Osteoblast (primary cell): Measurements from ENCODE around the gene STX8. TPM values are rescaled to one million over a fixed set of nuclear protein-coding genes. Genes with fewer than 3 reads are reported as not detected.

Experiments used
- DNase-seq: peaks from one replicate; pipeline ENCODE4 v3.0.0; 2011; ENCODE audit warnings: low spot score, mixed read lengths; ENCODE audit not compliant: insufficient read length; ENCODE audit errors: missing footprints
- H2AFZ ChIP-seq: 2 replicates; pipeline ENCODE4 v1.6.0; 2011; ENCODE audit warnings: mild to moderate bottlenecking, low read length
- H3K27ac ChIP-seq: 2 replicates; pipeline ENCODE4 v1.5.1; 2011; ENCODE audit warnings: mild to moderate bottlenecking, low read depth, low read length, moderate library complexity
- H3K27me3 ChIP-seq: 2 replicates; pipeline ENCODE4 v1.6.0; 2012; ENCODE audit warnings: mild to moderate bottlenecking, control low read depth, inconsistent platforms, low read length, moderate library complexity; ENCODE audit not compliant: insufficient read depth
- H3K36me3 ChIP-seq: 2 replicates; pipeline ENCODE4 v1.5.1; 2011; ENCODE audit warnings: mild to moderate bottlenecking, low read length, control low read depth, moderate library complexity; ENCODE audit not compliant: insufficient read depth
- H3K4me1 ChIP-seq: 2 replicates; pipeline ENCODE4 v1.5.1; 2011; ENCODE audit warnings: mild to moderate bottlenecking, low read length, control low read depth, moderate library complexity; ENCODE audit not compliant: insufficient read depth
- H3K4me2 ChIP-seq: 2 replicates; pipeline ENCODE4 v1.6.0; 2011; ENCODE audit warnings: mild to moderate bottlenecking, low read length; ENCODE audit not compliant: insufficient read depth
- H3K4me3 ChIP-seq: fragments of 200-600 bp; sonication (generic); 3 replicates; pipeline ENCODE4 v1.5.1; 2012; ENCODE audit warnings: mild to moderate bottlenecking, low read length, inconsistent platforms; ENCODE audit not compliant: insufficient read depth
- H3K79me2 ChIP-seq: 2 replicates; pipeline ENCODE4 v1.6.0; 2012; ENCODE audit warnings: mild to moderate bottlenecking, low read length, control low read depth, inconsistent platforms; ENCODE audit not compliant: insufficient read depth
- H3K9me3 ChIP-seq: 2 replicates; pipeline ENCODE4 v1.5.1; 2011; ENCODE audit warnings: low read depth, low read length, control low read depth
- H4K20me1 ChIP-seq: 2 replicates; pipeline ENCODE4 v1.6.0; 2012; ENCODE audit warnings: mild to moderate bottlenecking, low read length, control low read depth; ENCODE audit not compliant: insufficient read depth
- total RNA-seq: library from RNA; depleted of rRNA; stranded (reverse); fragments of >200 nt; gene quantifications from 2 replicates; pipeline ENCODE4 v1.2.3, GENCODE V29; 2012
- TF ChIP-seq, protein P1 (sequence below): IDR thresholded peaks from 2 replicates; pipeline ENCODE4 v1.5.1; 2011; ENCODE audit warnings: mild to moderate bottlenecking, low read depth, low read length, moderate library complexity; ENCODE audit errors: extremely low read depth

The STX8 gene
- total RNA-seq, 1 donor, result 72.7 TPM

GRCh38 chr17:9478889-9479288 is 96.7 kb downstream of the STX8 start:
- peaks cover 4% of the 10 kb centered on the region for H3K4me1 ChIP-seq
- no peaks in the 10 kb centered on the region for H3K27me3 ChIP-seq
- no peaks in the 10 kb centered on the region for H3K9me3 ChIP-seq
- no peak overlapping the region for H2AFZ ChIP-seq
- H3K4me2 ChIP-seq, result no peak overlapping the region
- H3K27ac ChIP-seq, result no peak overlapping the region
- H3K4me3 ChIP-seq, result no peak overlapping the region
- no peaks in the 10 kb centered on the region for H4K20me1 ChIP-seq
- no peaks in the 10 kb centered on the region for H3K36me3 ChIP-seq
- no peaks in the 10 kb centered on the region for H3K79me2 ChIP-seq
- TF ChIP-seq, protein P1, sequence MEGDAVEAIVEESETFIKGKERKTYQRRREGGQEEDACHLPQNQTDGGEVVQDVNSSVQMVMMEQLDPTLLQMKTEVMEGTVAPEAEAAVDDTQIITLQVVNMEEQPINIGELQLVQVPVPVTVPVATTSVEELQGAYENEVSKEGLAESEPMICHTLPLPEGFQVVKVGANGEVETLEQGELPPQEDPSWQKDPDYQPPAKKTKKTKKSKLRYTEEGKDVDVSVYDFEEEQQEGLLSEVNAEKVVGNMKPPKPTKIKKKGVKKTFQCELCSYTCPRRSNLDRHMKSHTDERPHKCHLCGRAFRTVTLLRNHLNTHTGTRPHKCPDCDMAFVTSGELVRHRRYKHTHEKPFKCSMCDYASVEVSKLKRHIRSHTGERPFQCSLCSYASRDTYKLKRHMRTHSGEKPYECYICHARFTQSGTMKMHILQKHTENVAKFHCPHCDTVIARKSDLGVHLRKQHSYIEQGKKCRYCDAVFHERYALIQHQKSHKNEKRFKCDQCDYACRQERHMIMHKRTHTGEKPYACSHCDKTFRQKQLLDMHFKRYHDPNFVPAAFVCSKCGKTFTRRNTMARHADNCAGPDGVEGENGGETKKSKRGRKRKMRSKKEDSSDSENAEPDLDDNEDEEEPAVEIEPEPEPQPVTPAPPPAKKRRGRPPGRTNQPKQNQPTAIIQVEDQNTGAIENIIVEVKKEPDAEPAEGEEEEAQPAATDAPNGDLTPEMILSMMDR, result no peak
- no peak for DNase-seq

- H3K27me3 ChIP-seq, result no peaks in the 10 kb centered on the region
- H3K4me3 ChIP-seq, result no peak overlapping the region
- TF ChIP-seq, protein P1, result no peak
- no peak overlapping the region for H3K4me2 ChIP-seq
- no peak for DNase-seq
- peaks cover 16% of the 10 kb centered on the region for H3K4me1 ChIP-seq
- H3K27ac ChIP-seq, result no peak overlapping the region
- no peaks in the 10 kb centered on the region for H3K36me3 ChIP-seq
- H3K9me3 ChIP-seq, result no peaks in the 10 kb centered on the region
- peaks cover 3% of the 10 kb centered on the region for H4K20me1 ChIP-seq
- no peak overlapping the region for H2AFZ ChIP-seq
- no peaks in the 10 kb centered on the region for H3K79me2 ChIP-seq
Measured at GRCh38 chr17:9475101-9475658, 100.4 kb downstream of the STX8 start.

DNA sequence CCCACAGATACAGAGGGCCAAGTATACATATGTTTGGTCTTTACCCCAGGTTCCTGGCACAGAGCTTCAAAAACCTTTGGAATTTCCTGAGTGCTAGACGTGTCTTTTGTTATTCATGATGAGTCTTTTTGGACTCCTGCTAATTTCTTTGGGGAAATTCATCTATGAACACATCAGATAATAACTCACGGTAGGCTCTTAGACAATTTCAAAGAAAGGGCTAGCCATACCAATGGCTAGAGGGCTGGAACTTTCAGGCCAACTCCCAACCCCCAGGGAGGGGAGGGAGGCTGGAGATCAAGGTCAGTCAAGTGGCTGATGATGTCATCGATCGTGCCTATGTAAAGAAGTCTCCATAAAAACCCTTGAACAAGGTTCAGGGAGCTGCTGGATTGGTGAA is 101.9 kb downstream of the STX8 start:
- no peaks in the 10 kb centered on the region for H3K79me2 ChIP-seq
- H3K27me3 ChIP-seq, result no peaks in the 10 kb centered on the region
- peak overlapping the region; percentile 52 for H3K27ac ChIP-seq
- H2AFZ ChIP-seq, result no peak overlapping the region
- no peaks in the 10 kb centered on the region for H3K36me3 ChIP-seq
- no peak overlapping the region for H3K4me2 ChIP-seq
- H4K20me1 ChIP-seq, result peaks cover 3% of the 10 kb centered on the region
- no peak for DNase-seq
- TF ChIP-seq, protein P1, result no peak
- no peaks in the 10 kb centered on the region for H3K9me3 ChIP-seq
- H3K4me3 ChIP-seq, result no peak overlapping the region
- H3K4me1 ChIP-seq, result peaks cover 16% of the 10 kb centered on the region

DNA sequence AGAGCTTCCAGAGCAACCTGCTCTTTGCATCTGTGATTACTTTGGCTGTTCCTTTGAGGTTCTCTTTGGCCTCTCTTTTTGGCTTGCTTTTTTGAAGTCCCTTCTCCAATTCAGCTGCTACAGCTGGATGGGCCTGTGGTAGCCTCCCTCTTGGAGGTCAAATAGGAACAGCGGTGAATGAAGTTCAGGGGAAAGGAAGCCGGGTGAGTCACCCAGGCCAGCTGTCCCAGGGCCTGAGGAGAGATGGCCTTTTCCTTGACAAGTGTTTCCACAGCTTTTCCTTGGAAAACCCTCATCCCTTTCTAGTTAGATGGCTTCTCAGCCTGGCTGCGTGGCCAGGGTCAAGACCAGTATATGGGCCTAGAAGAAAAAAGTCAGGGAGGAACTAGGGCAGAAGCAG is 103.1 kb downstream of the STX8 start:
- H3K27ac ChIP-seq, result peak overlapping the region; percentile 30
- H3K79me2 ChIP-seq, result no peaks in the 10 kb centered on the region
- no peaks in the 10 kb centered on the region for H3K36me3 ChIP-seq
- peak; percentile 49 for DNase-seq
- no peaks in the 10 kb centered on the region for H3K27me3 ChIP-seq
- H3K4me3 ChIP-seq, result no peak overlapping the region
- H3K4me1 ChIP-seq, result peaks cover 16% of the 10 kb centered on the region
- peaks cover 3% of the 10 kb centered on the region for H4K20me1 ChIP-seq
- TF ChIP-seq, protein P1, result no peak
- H3K4me2 ChIP-seq, result no peak overlapping the region
- H3K9me3 ChIP-seq, result no peaks in the 10 kb centered on the region
- no peak overlapping the region for H2AFZ ChIP-seq
